SU-DHL-6 (cell line): ENCODE results near the gene TTK.

Experiments
- H2AFZ ChIP-seq: fragments of 200-600 bp; sonication (generic); 2 replicates; pipeline ENCODE4 v1.6.1; 2014; ENCODE audit warnings: low read depth, mild to moderate bottlenecking, moderate library complexity, mixed read lengths, antibody characterized with exemption, low read length; ENCODE audit not compliant: severe bottlenecking
- H3F3A ChIP-seq: fragments of 200-600 bp; shearing (Covaris generic); 2 replicates; pipeline ENCODE4 v1.6.0; 2016; ENCODE audit warnings: antibody characterized with exemption, mild to moderate bottlenecking; ENCODE audit not compliant: insufficient read depth
- H3K27ac ChIP-seq: fragments of 200-600 bp; sonication (generic); 2 replicates; pipeline ENCODE4 v1.5.1; 2016; ENCODE audit warnings: low read depth, mild to moderate bottlenecking, low read length, moderate library complexity, mixed read lengths
- H3K27me3 ChIP-seq: fragments of 200-600 bp; sonication (generic), shearing (Covaris generic); 2 replicates; pipeline ENCODE4 v1.6.0; 2014; ENCODE audit warnings: mild to moderate bottlenecking, low read length
- H3K36me3 ChIP-seq: fragments of 200-600 bp; sonication (generic); 2 replicates; pipeline ENCODE4 v1.6.1; 2014; ENCODE audit warnings: mild to moderate bottlenecking, low read length, mixed read lengths
- H3K4me2 ChIP-seq: fragments of 300-600, 200-600 bp; shearing (Covaris generic), sonication (generic); 2 replicates; pipeline ENCODE4 v1.6.0; 2014; ENCODE audit warnings: low read length, low read depth, mild to moderate bottlenecking; ENCODE audit not compliant: poor library complexity, severe bottlenecking
- H3K4me3 ChIP-seq: fragments of 200-600 bp; sonication (generic); 2 replicates; pipeline ENCODE4 v1.5.1; 2014; ENCODE audit warnings: antibody characterized with exemption, low read length, mild to moderate bottlenecking, mixed read lengths; ENCODE audit not compliant: insufficient read depth, poor library complexity, severe bottlenecking
- H3K79me2 ChIP-seq: fragments of 200-600 bp; sonication (generic); 2 replicates; pipeline ENCODE4 v1.6.1; 2014; ENCODE audit warnings: mild to moderate bottlenecking, low read length, moderate library complexity; ENCODE audit not compliant: insufficient read depth
- H3K9ac ChIP-seq: fragments of 200-600 bp; sonication (generic); 2 replicates; pipeline ENCODE4 v1.7.0; 2014; ENCODE audit warnings: mild to moderate bottlenecking, low read length
- H3K9me2 ChIP-seq: fragments of 200-600 bp; sonication (generic); replicated peaks from 2 replicates; pipeline ENCODE4 v1.6.1; 2014; ENCODE audit warnings: low read length; ENCODE audit not compliant: insufficient read depth
- H3K9me3 ChIP-seq: fragments of 200-600 bp; sonication (generic); 2 replicates; pipeline ENCODE4 v1.6.1; 2014; ENCODE audit warnings: low read length, mixed read lengths; ENCODE audit not compliant: insufficient read depth
- H4K20me1 ChIP-seq: fragments of 200-600 bp; sonication (generic); 2 replicates; pipeline ENCODE4 v1.6.1; 2014; ENCODE audit warnings: low read depth, mild to moderate bottlenecking, antibody characterized with exemption, low read length, moderate library complexity, mixed read lengths
- CTCF ChIP-seq: fragments of 200-600 bp; sonication (generic); IDR thresholded peaks from one replicate; pipeline ENCODE4 v1.5.1; 2017; ENCODE audit warnings: antibody characterized with exemption, mild to moderate bottlenecking, low read length, moderate library complexity; ENCODE audit not compliant: insufficient read depth, poor library complexity, severe bottlenecking
- EZH2phosphoT487 ChIP-seq: fragments of 200-600 bp; sonication (generic), shearing (Covaris generic); conservative IDR thresholded peaks from 2 replicates; pipeline ENCODE4 v1.6.1; 2018; ENCODE audit warnings: mild to moderate bottlenecking, antibody characterized with exemption, low read length, moderate library complexity, mixed read lengths

The TTK gene

GRCh38 chr6:80001337-80001736 is 3.1 kb upstream of the TTK start:
- Histone ChIP-seq H3K27me3 (no peaks in the 10 kb centered on the region), H3K9me2 (no peaks in the 10 kb centered on the region), H3K9ac (no peak overlapping the region), H3F3A (no peaks in the 10 kb centered on the region), H4K20me1 (no peaks in the 10 kb centered on the region), H3K36me3 (peaks cover 5% of the 10 kb centered on the region; the same call in 1 of the 2 replicates), H3K79me2 (peaks cover 16% of the 10 kb centered on the region), H3K4me3 (no peak overlapping the region), H3K4me2 (no peak overlapping the region), H3K9me3 (no peaks in the 10 kb centered on the region), H2AFZ (no peak overlapping the region), H3K27ac (no peak overlapping the region)
- no peak for TF ChIP-seq EZH2phosphoT487
- no peak for TF ChIP-seq CTCF

DNA sequence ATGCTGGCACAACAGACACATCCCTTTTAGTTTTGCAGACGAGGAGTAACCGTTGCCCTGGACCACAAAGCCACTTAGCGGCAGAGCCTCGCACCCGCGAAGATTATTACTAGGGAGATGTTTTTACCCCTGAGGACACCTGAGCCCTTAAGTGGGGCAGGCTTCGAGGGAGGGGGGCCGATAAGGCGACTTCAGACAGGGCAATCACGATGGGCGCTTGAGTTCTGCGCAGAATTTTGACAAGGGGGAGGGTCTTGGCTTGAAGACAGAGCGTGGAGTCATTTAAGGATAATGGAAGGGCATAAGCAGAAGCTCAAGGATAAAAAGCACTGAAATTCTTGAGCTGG is 650 bp upstream of the TTK start:
- H3F3A ChIP-seq, result no peaks in the 10 kb centered on the region

GRCh38 chr6:80005406-80005805 is 957 bp downstream of the TTK start:
- Histone ChIP-seq H4K20me1 (no peaks in the 10 kb centered on the region), H3K9ac (peak overlapping the region; percentile 68), H3K4me3 (peak overlapping the region; percentile 87), H3K79me2 (peaks cover 35% of the 10 kb centered on the region), H3K27me3 (no peaks in the 10 kb centered on the region), H3F3A (no peaks in the 10 kb centered on the region), H3K27ac (peak overlapping the region; percentile 82; the same call in 1 of the 2 replicates), H2AFZ (no peak overlapping the region), H3K36me3 (peaks cover 42% of the 10 kb centered on the region; the same call in 1 of the 2 replicates), H3K4me2 (peak overlapping the region; percentile 94), H3K9me2 (no peaks in the 10 kb centered on the region), H3K9me3 (no peaks in the 10 kb centered on the region)
- TF ChIP-seq CTCF (no peak), EZH2phosphoT487 (no peak)

More for the DNA sequence above, 650 bp upstream of the TTK start:
- H3K79me2 ChIP-seq, result peaks cover 31% of the 10 kb centered on the region
- no peaks in the 10 kb centered on the region for H3K27me3 ChIP-seq
- TF ChIP-seq EZH2phosphoT487 (no peak), CTCF (no peak)
- no peaks in the 10 kb centered on the region for H4K20me1 ChIP-seq
- no peaks in the 10 kb centered on the region for H3K9me3 ChIP-seq
- peak overlapping the region; percentile 80 for H3K4me2 ChIP-seq
- peak overlapping the region; percentile 87 for H3K4me3 ChIP-seq
- H3K36me3 ChIP-seq, result peaks cover 29% of the 10 kb centered on the region; the same call in 1 of the 2 replicates
- H2AFZ ChIP-seq, result peak overlapping the region; percentile 96
- H3K27ac ChIP-seq, result peak overlapping the region; percentile 82
- H3K9me2 ChIP-seq, result no peaks in the 10 kb centered on the region
- peak overlapping the region; percentile 68 for H3K9ac ChIP-seq

- H3F3A ChIP-seq, result no peaks in the 10 kb centered on the region
- peak overlapping the region; percentile 94 for H3K4me2 ChIP-seq
- TF ChIP-seq CTCF (no peak), EZH2phosphoT487 (no peak)
- no peak overlapping the region for H3K27ac ChIP-seq
- H2AFZ ChIP-seq, result no peak overlapping the region
- H3K27me3 ChIP-seq, result no peaks in the 10 kb centered on the region
- peaks cover 53% of the 10 kb centered on the region for H3K36me3 ChIP-seq
- H4K20me1 ChIP-seq, result no peaks in the 10 kb centered on the region
- 0 out of 2 replicates have a peak overlapping the region, but pooled peaks have one; percentile 68 for H3K9ac ChIP-seq
- H3K9me2 ChIP-seq, result no peaks in the 10 kb centered on the region
- peaks cover 35% of the 10 kb centered on the region for H3K79me2 ChIP-seq
- no peaks in the 10 kb centered on the region for H3K9me3 ChIP-seq
- no peak overlapping the region for H3K4me3 ChIP-seq
These were observed 2.1 kb downstream of the TTK start for GRCh38 chr6:80006541-80006940.
